Sigmoid colon (tissue), 7 donors: ENCODE data around the gene TNS1. TPM values are rescaled to one million over a fixed set of nuclear protein-coding genes. Genes with fewer than 3 reads are reported as not detected.

Experiments used
- DNase-seq: peaks from one replicate; pipeline ENCODE4 v3.0.0-alpha.2; 2019
- H3K27ac ChIP-seq, 4 donors: fragments of 200-600 bp; sonication (generic); one replicate each; pipeline ENCODE4 v1.5.1; 2016 to 2019; ENCODE audit warnings: mild to moderate bottlenecking in 1 of 4
- H3K27me3 ChIP-seq, 3 donors: fragments of 200-600 bp; sonication (generic); one replicate each; pipeline ENCODE4 v1.5.1; 2019; ENCODE audit warnings: mild to moderate bottlenecking in 1 of 3
- H3K36me3 ChIP-seq, 4 donors: fragments of 200-600 bp; sonication (generic); one replicate each; pipeline ENCODE4 v1.5.1; 2016 to 2019
- H3K4me1 ChIP-seq, 4 donors: fragments of 200-600 bp; sonication (generic); one replicate each; pipeline ENCODE4 v1.5.1; 2017 to 2019
- H3K4me3 ChIP-seq, 4 donors: fragments of 200-600 bp; sonication (generic); one replicate each; pipeline ENCODE4 v1.5.1; 2017 to 2019; ENCODE audit warnings: mild to moderate bottlenecking in 2 of 4, moderate library complexity in 1 of 4
- H3K9me3 ChIP-seq, 4 donors: fragments of 200-600 bp in 3 of 4; sonication (generic) in 3 of 4; one replicate each; pipeline versions ENCODE4 v1.5.1 to v1.6.1; 2013 to 2019
- EP300 ChIP-seq, 4 donors: sonication (generic); formaldehyde crosslinking; IDR thresholded peaks; one replicate each; pipeline ENCODE4 v1.6.1; 2017; ENCODE audit warnings: antibody characterized with exemption in 4 of 4
- POLR2A ChIP-seq, 2 donors: fragments of 450-650 bp; IDR thresholded peaks; one replicate each; pipeline ENCODE4 v1.6.1; 2016; ENCODE audit warnings: antibody characterized with exemption in 2 of 2, mild to moderate bottlenecking in 2 of 2, moderate library complexity in 2 of 2
- POLR2AphosphoS5 ChIP-seq, 4 donors: sonication (generic); formaldehyde crosslinking; IDR thresholded peaks; one replicate each; pipeline ENCODE4 v1.6.1; 2017; ENCODE audit warnings: antibody characterized with exemption in 4 of 4
- WGBS, 2 donors: extraction: QIAGEN DNeasy Blood & Tissue Kit; methylation state at CpG; one replicate each; pipeline ENCODE4 v1.1.7; 2013; 5-methylcytosine and 5-hydroxymethylcytosine counted together
- intact Hi-C: fragments of 100-400 bp; cut with DNase I; formaldehyde crosslinking; loops from one replicate; pipeline ENCODE4 v1.15.1; 2023
- polyA plus RNA-seq, 3 donors: library from polyadenylated mRNA; stranded (reverse); fragments of 200-250 nt; gene quantifications; one replicate each; pipeline ENCODE4 v1.2.3, GENCODE V29; 2013
- total RNA-seq, 4 donors: library from RNA; depleted of rRNA; stranded (reverse); fragments of >200 nt; gene quantifications; one replicate each; pipeline ENCODE4 v1.1.0, GENCODE V29; 2016
- TF ChIP-seq, protein P1 (sequence below), 4 experiments: fragments of 450-650 bp in 3 of 4; fragments of 200-600 bp in 1 of 4; IDR thresholded peaks; one replicate each; pipeline ENCODE4 v1.5.1; 2016 to 2019; ENCODE audit warnings: antibody characterized with exemption in 4 of 4, mild to moderate bottlenecking in 3 of 4, moderate library complexity in 2 of 4
- donor health status: healthy with polysubstance abuse.
- donor health status: Bipolar disorder and iron deficiency.
- donor health status: healthy.

TNS1 gene
- total and polyA plus RNA-seq, 7 donors = 3.7 to 1,607 (median 444) TPM

GRCh38 chr2:217995731-217996231, 7.0 kb downstream of the TNS1 start:
- Histone ChIP-seq H3K4me3 (no peak overlapping the region), H3K27me3 (no peaks in the 10 kb centered on the region), H3K9me3 (no peaks in the 10 kb centered on the region), H3K27ac (peak overlapping the region; percentile 39 to 76 (median 64)), H3K4me1 (peaks cover 0 to 45% (median 32%) of the 10 kb centered on the region in 4 donors), H3K36me3 (no peaks in the 10 kb centered on the region)
- 15 to 40% methylated on average over 8 of the region's 8 CpGs for WGBS, 2 donors
- intact Hi-C loops = loop anchor here (1.0 kb wide), 1 partner anchor 37 kb away; no protein-coding TSS in a partner anchor
- no peak for TF ChIP-seq EP300 (IDR thresholded peaks at IDR 0.05)
- TF ChIP-seq, protein P1, sequence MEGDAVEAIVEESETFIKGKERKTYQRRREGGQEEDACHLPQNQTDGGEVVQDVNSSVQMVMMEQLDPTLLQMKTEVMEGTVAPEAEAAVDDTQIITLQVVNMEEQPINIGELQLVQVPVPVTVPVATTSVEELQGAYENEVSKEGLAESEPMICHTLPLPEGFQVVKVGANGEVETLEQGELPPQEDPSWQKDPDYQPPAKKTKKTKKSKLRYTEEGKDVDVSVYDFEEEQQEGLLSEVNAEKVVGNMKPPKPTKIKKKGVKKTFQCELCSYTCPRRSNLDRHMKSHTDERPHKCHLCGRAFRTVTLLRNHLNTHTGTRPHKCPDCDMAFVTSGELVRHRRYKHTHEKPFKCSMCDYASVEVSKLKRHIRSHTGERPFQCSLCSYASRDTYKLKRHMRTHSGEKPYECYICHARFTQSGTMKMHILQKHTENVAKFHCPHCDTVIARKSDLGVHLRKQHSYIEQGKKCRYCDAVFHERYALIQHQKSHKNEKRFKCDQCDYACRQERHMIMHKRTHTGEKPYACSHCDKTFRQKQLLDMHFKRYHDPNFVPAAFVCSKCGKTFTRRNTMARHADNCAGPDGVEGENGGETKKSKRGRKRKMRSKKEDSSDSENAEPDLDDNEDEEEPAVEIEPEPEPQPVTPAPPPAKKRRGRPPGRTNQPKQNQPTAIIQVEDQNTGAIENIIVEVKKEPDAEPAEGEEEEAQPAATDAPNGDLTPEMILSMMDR (IDR thresholded peaks at IDR 0.05) = no peak
- TF ChIP-seq POLR2A (IDR thresholded peaks at IDR 0.05) = no peak
- no peak for TF ChIP-seq POLR2AphosphoS5 (IDR thresholded peaks at IDR 0.05)
- no peak for DNase-seq

DNA sequence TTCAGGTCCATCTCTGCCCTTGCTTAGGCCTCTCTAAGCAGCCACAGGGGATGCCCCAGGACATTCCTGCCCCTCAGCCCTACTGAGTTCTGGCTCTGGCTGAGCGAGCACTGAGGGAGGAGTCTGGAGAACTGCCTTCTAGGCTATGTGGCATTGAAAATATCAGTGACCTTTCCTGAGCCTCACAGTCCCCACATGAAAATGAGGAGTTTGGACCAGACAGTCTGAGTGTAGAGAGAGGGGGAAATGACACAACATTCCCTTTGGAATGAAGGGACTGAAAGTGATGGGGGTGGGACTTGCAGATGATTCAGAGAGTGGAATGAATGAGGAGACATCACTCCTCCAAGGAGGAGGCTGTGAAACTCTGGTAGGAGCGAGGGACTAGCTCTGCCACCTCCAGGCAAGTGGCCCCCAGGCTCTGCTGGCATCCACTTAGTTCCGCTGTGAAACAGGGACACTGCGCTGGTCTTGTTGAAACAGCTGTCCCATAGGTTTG, 8.0 kb downstream of the TNS1 start:
- Histone ChIP-seq H3K4me3 (no peak overlapping the region), H3K36me3 (no peaks in the 10 kb centered on the region), H3K27me3 (no peaks in the 10 kb centered on the region), H3K4me1 (peaks cover 0 to 45% (median 32%) of the 10 kb centered on the region in 4 donors), H3K9me3 (no peaks in the 10 kb centered on the region), H3K27ac (peak overlapping the region; percentile 37 to 76 (median 60))
- DNase-seq = no peak
- WGBS, 2 donors = 88 to 90% methylated on average over 4 of the region's 4 CpGs
- intact Hi-C loops = loop anchor here (1.0 kb wide), 1 partner anchor 37 kb away; no protein-coding TSS in a partner anchor
- TF ChIP-seq EP300 (IDR thresholded peaks at IDR 0.05) = no peak
- no peak for TF ChIP-seq POLR2A (IDR thresholded peaks at IDR 0.05)
- no peak for TF ChIP-seq POLR2AphosphoS5 (IDR thresholded peaks at IDR 0.05)
- TF ChIP-seq, protein P1 (IDR thresholded peaks at IDR 0.05) = no peak

DNA sequence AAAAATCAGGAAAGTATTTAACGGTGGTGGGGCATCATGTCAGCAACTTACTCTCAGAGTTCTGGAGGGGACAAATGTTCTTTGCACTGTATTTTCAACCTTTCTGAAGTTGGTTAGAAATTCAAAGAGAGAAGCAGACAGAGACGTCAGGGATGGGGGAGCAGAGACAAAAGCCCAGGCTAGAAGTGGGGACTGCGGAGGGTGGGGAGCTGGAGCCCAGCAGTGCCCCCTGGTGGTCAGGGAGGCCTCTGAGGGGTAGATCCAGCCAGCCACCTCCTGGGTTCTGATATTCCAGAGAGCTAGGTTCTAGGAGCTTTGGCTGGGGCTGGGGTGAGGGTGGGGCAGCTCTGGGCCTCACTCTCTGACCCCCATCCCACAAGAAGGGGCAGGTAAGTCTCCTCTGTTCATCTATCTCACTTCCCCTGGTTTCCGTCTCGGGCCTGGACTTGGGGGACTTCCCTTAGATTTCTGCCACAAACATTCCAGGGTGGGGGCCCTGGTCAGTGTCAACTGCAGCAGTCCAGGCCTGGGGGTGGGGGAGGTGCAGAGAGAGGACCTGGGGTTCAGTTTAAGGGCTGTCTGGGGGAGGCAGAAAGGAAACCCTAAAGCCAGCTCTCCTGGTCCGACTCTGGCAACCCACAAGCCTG, 8.9 kb downstream of the TNS1 start:
- Histone ChIP-seq H3K9me3 (no peaks in the 10 kb centered on the region), H3K27me3 (no peaks in the 10 kb centered on the region), H3K4me3 (no peak overlapping the region), H3K4me1 (peaks cover 0 to 47% (median 34%) of the 10 kb centered on the region in 4 donors), H3K27ac (peak overlapping the region; percentile 37 to 76 (median 60)), H3K36me3 (no peaks in the 10 kb centered on the region)
- DNase-seq = peak; percentile 86
- intact Hi-C loops = no loop called here
- 58 to 61% methylated on average over 6 of the region's 6 CpGs for WGBS, 2 donors
- TF ChIP-seq, protein P1 (IDR thresholded peaks at IDR 0.05) = peak; percentile 61 to 82 (median 64)
- no peak for TF ChIP-seq POLR2AphosphoS5 (IDR thresholded peaks at IDR 0.05)

DNA sequence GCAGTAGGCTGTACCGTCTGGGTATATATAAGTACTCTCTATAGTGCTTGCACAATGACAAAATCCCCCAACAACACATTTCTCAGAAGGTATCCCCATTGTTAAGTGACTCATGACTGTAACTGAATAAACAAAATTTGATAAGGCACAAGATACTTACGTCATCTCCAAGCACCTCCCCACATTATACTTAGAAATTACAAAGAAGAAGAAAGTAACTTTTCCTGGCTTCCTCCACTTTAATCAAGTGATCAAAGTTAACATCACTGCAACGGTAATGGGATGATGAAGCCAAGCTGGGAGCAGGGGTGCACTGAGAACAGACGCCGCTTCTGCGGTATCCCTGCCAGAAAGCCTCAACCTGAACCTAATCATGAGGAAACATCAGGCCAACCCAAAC, 9.7 kb downstream of the TNS1 start:
- intact Hi-C loops = no loop called here
- H3K27ac ChIP-seq = peak overlapping the region in 2 of 4 donors; percentile 68 to 76
- WGBS, 2 donors = 69 to 70% methylated on average over 6 of the region's 6 CpGs

DNA sequence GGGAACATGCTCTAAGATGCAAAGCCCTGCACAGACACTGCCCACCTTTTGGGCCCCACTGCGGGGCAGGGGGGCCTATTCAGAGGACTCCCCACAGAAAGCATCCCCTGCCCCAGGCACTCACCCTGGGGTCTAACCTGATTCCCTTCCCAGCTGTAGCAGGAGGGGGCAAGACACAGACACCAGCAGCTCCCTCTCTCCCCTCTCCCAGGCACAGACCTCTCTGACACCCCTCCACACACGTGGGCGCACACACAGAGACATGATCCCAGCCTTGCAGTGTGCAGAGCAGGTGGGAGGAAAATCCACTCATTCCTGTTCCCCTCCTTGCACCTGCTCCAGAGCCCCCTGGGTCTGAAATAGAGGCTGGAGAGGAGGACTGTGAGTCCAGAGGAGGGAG, 10.7 kb downstream of the TNS1 start:
- Histone ChIP-seq H3K27ac (peak overlapping the region in 1 of 4 donors; percentile 23), H3K36me3 (no peaks in the 10 kb centered on the region), H3K4me1 (peaks cover 0 to 64% (median 49%) of the 10 kb centered on the region in 4 donors), H3K27me3 (no peaks in the 10 kb centered on the region), H3K9me3 (no peaks in the 10 kb centered on the region), H3K4me3 (no peak overlapping the region)
- intact Hi-C loops = no loop called here
- DNase-seq = no peak
- TF ChIP-seq POLR2AphosphoS5 (IDR thresholded peaks at IDR 0.05) (no peak), POLR2A (IDR thresholded peaks at IDR 0.05) (no peak), EP300 (IDR thresholded peaks at IDR 0.05) (no peak)
- TF ChIP-seq, protein P1 (IDR thresholded peaks at IDR 0.05) = no peak
- 86 to 96% methylated on average over 3 of the region's 3 CpGs for WGBS, 2 donors

More for the DNA sequence above, 9.7 kb downstream of the TNS1 start:
- no peaks in the 10 kb centered on the region for H3K9me3 ChIP-seq
- H3K4me1 ChIP-seq = peaks cover 0 to 55% (median 41%) of the 10 kb centered on the region in 4 donors
- no peaks in the 10 kb centered on the region for H3K27me3 ChIP-seq
- H3K36me3 ChIP-seq = no peaks in the 10 kb centered on the region
- no peak overlapping the region for H3K4me3 ChIP-seq
- TF ChIP-seq POLR2A (IDR thresholded peaks at IDR 0.05) (no peak), POLR2AphosphoS5 (IDR thresholded peaks at IDR 0.05) (peak in 1 of 4 donors; percentile 41)
- DNase-seq = no peak
